GM12892 (cell line): Measurements from ENCODE around the gene RPL22.

ENCODE experiments used
- DNase-seq: peaks from one replicate; pipeline ENCODE4 v3.0.0; 2011; ENCODE audit not compliant: insufficient read length
- FAIRE-seq: peaks from 2 replicates; lab custom pipeline; 2011; peaks lifted over from hg19 to GRCh38; lab: Jason Lieb, UNC
- POLR2A ChIP-seq: IDR thresholded peaks from 2 replicates; pipeline ENCODE4 v1.6.1; 2011; ENCODE audit warnings: low read depth, low read length, control low read depth
- POLR2AphosphoS5 ChIP-seq: IDR thresholded peaks from 2 replicates; pipeline ENCODE4 v1.6.1; 2011; ENCODE audit warnings: low read depth, low read length, control low read depth
- TAF1 ChIP-seq: IDR thresholded peaks from 2 replicates; pipeline ENCODE4 v1.6.1; 2011; ENCODE audit warnings: low read depth, mild to moderate bottlenecking, control low read depth, low read length, borderline replicate concordance

Gene RPL22

DNA sequence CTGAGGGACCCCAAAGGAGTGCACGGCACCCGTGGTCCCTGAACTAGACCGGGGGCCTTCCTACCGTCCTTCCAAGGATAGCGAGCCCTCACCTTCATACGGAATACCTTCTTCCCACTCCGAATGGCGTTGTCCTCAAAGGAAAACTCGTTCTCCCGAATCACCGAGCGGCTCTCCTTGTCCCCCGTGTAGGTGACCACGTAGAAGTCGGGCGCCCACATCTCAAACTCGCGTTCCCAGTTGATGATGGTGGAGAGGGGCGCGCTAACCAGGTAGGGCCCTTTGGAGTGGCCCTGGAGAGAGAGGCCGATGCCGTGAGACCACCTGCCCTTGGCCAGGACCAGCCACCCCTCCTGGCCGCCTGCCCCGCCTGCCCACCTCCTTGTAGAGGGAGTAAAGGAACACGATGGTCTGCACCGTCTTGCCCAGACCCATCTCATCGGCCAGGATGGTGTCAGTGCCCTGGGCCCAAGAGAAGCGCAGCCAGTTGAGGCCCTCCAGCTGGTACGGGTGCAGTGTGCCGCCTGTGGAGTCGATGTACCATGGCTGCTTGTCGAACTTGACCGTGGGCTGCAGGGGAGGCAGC is 57.3 kb downstream of the RPL22 start:
- TF ChIP-seq POLR2AphosphoS5 (no peak), POLR2A (no peak), TAF1 (no peak)
- DNase-seq (no peak), FAIRE-seq (no peak)

- FAIRE-seq (no peak), DNase-seq (no peak)
- no peak for TF ChIP-seq POLR2AphosphoS5
- TF ChIP-seq POLR2A, result no peak
- no peak for TF ChIP-seq TAF1
These were observed 57.8 kb downstream of the RPL22 start for GRCh38 chr1:6141592-6141991.

GRCh38 chr1:6140413-6140812 is 59.0 kb downstream of the RPL22 start:
- DNase-seq (no peak), FAIRE-seq (no peak)
- no peak for TF ChIP-seq POLR2A
- TF ChIP-seq POLR2AphosphoS5, result no peak
- TF ChIP-seq TAF1, result no peak

DNA sequence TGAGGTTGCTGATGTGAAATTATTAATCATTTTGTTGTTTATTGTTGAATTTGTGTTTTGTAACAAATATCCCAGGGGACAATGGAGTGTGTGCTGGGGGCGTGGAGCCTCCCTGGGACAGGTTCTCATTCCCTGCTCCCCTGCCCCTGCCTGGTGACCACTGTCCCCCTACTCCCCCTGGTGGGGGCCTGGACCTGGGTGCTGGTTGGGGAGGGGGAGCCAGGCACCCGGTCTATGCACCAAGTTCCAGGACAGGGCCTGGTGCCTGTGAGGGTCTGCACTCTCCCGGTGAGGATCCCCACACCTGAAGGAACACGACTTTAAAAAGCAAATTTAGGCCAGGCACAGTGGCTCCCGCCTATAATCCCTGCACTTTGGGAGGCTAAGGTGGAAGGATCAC is 61.6 kb downstream of the RPL22 start:
- FAIRE-seq, result no peak
- no peak for DNase-seq

GRCh38 chr1:6136516-6137220 is 62.7 kb downstream of the RPL22 start:
- FAIRE-seq, result no peak
- DNase-seq, result no peak
- TF ChIP-seq POLR2AphosphoS5 (no peak), POLR2A (no peak), TAF1 (no peak)

More for the DNA sequence above, 61.6 kb downstream of the RPL22 start:
- TF ChIP-seq POLR2AphosphoS5, result no peak
- TF ChIP-seq POLR2A, result no peak
- TF ChIP-seq TAF1, result no peak
